T-helper 2 cell treated with Interferon-gamma antibody and Interleukin-4, amounts not matched to agents 5 μg/mL and 100 μg/mL, for 36 hours (primary cell): ENCODE data around the gene SLC25A34.
"Not testable (repeated sequence)": the region's sequence is repeated elsewhere in the genome, so short reads cannot be mapped to it uniquely, and the experiment has no call there.

Experiments used
- DNase-seq: peaks from one replicate; pipeline ENCODE4 v3.0.0; 2021; ENCODE audit warnings: low spot score
- H3K27ac Mint-ChIP-seq: one replicate; pipeline ENCODE4 v1.8.0; 2021; ENCODE audit warnings: mild to moderate bottlenecking, mixed read lengths
- H3K27me3 Mint-ChIP-seq: one replicate; pipeline ENCODE4 v1.8.0; 2021; ENCODE audit warnings: low read depth, mixed read lengths
- H3K36me3 Mint-ChIP-seq: one replicate; pipeline ENCODE4 v1.8.0; 2021; ENCODE audit warnings: low read depth, mixed read lengths
- H3K4me1 Mint-ChIP-seq: one replicate; pipeline ENCODE4 v1.8.0; 2021; ENCODE audit warnings: low read depth, mixed read lengths
- H3K4me3 Mint-ChIP-seq: one replicate; pipeline ENCODE4 v1.8.0; 2022; ENCODE audit warnings: mild to moderate bottlenecking, moderate library complexity, mixed read lengths
- H3K9me3 Mint-ChIP-seq: one replicate; pipeline ENCODE4 v1.8.0; 2021; ENCODE audit warnings: mixed read lengths

The SLC25A34 gene

GRCh38 chr1:15736038-15736891 lies at the start of gene SLC25A34:
SLC25A34 (plus strand) TSS chr1:15736258; CDS start chr1:15736486, 228 bp downstream.
- Mint-ChIP-seq H3K4me3 (no peak within 1 kb of the TSS), H3K27me3 (no peaks in the 10 kb centered on the region), H3K36me3 (no peaks in the 10 kb centered on the region), H3K4me1 (peaks cover under 1% of the 10 kb centered on the region), H3K9me3 (no peaks in the 10 kb centered on the region), H3K27ac (no peak within 1 kb of the TSS)
- no peak for DNase-seq

- no peaks in the 10 kb centered on the region for H3K27me3 Mint-ChIP-seq
- peaks cover 12% of the 10 kb centered on the region for H3K36me3 Mint-ChIP-seq
- DNase-seq = no peak
- peaks cover 22% of the 10 kb centered on the region for H3K4me1 Mint-ChIP-seq
- H3K9me3 Mint-ChIP-seq = no peaks in the 10 kb centered on the region
- H3K4me3 Mint-ChIP-seq = no peak overlapping the region
- no peak overlapping the region for H3K27ac Mint-ChIP-seq
Measured at GRCh38 chr1:15687446-15687845, 48.6 kb upstream of the SLC25A34 start.

GRCh38 chr1:15690317-15690716 lies 45.7 kb upstream of the SLC25A34 start:
- no peak for DNase-seq
- H3K4me1 Mint-ChIP-seq = peaks cover 27% of the 10 kb centered on the region
- no peaks in the 10 kb centered on the region for H3K27me3 Mint-ChIP-seq
- no peak overlapping the region for H3K4me3 Mint-ChIP-seq
- H3K36me3 Mint-ChIP-seq = peaks cover 17% of the 10 kb centered on the region
- H3K9me3 Mint-ChIP-seq = no peaks in the 10 kb centered on the region
- no peak overlapping the region for H3K27ac Mint-ChIP-seq

- Mint-ChIP-seq H3K27ac (no peak overlapping the region), H3K9me3 (no peaks in the 10 kb centered on the region), H3K4me1 (peaks cover 21% of the 10 kb centered on the region), H3K4me3 (no peak overlapping the region), H3K27me3 (no peaks in the 10 kb centered on the region), H3K36me3 (peaks cover 13% of the 10 kb centered on the region)
- no peak for DNase-seq
Measured at GRCh38 chr1:15691434-15692032, 44.5 kb upstream of the SLC25A34 start.

- DNase-seq = no peak
Measured at GRCh38 chr1:15692121-15692682, 43.9 kb upstream of the SLC25A34 start.

GRCh38 chr1:15693371-15693770 lies 42.7 kb upstream of the SLC25A34 start:
- Mint-ChIP-seq H3K27ac (no peak overlapping the region), H3K4me3 (no peak overlapping the region), H3K4me1 (peaks cover 21% of the 10 kb centered on the region), H3K36me3 (peaks cover 6% of the 10 kb centered on the region), H3K9me3 (no peaks in the 10 kb centered on the region), H3K27me3 (no peaks in the 10 kb centered on the region)
- DNase-seq = no peak

More at GRCh38 chr1:15692121-15692682, 43.9 kb upstream of the SLC25A34 start:
- H3K9me3 Mint-ChIP-seq = no peaks in the 10 kb centered on the region
- peak overlapping the region; percentile 66 for H3K27ac Mint-ChIP-seq
- H3K36me3 Mint-ChIP-seq = peaks cover 13% of the 10 kb centered on the region
- no peak overlapping the region for H3K4me3 Mint-ChIP-seq
- H3K4me1 Mint-ChIP-seq = peaks cover 24% of the 10 kb centered on the region
- no peaks in the 10 kb centered on the region for H3K27me3 Mint-ChIP-seq

- H3K9me3 Mint-ChIP-seq = no peaks in the 10 kb centered on the region
- peaks cover 12% of the 10 kb centered on the region for H3K36me3 Mint-ChIP-seq
- H3K27me3 Mint-ChIP-seq = no peaks in the 10 kb centered on the region
- H3K4me1 Mint-ChIP-seq = peaks cover 21% of the 10 kb centered on the region
- DNase-seq = peak; percentile 23
- peak overlapping the region; percentile 91 for H3K27ac Mint-ChIP-seq
- peak overlapping the region; percentile 82 for H3K4me3 Mint-ChIP-seq
Measured at GRCh38 chr1:15696956-15697521, 39.0 kb upstream of the SLC25A34 start.

- no peaks in the 10 kb centered on the region for H3K27me3 Mint-ChIP-seq
- DNase-seq = no peak
- no peaks in the 10 kb centered on the region for H3K9me3 Mint-ChIP-seq
- H3K4me1 Mint-ChIP-seq = peaks cover 21% of the 10 kb centered on the region
- H3K27ac Mint-ChIP-seq = no peak overlapping the region
- peak overlapping the region; percentile 26 for H3K4me3 Mint-ChIP-seq
- peaks cover 12% of the 10 kb centered on the region for H3K36me3 Mint-ChIP-seq
Measured at GRCh38 chr1:15698201-15698600, 37.9 kb upstream of the SLC25A34 start.

GRCh38 chr1:15699321-15699720 lies 36.7 kb upstream of the SLC25A34 start:
- Mint-ChIP-seq H3K36me3 (peaks cover 11% of the 10 kb centered on the region), H3K4me1 (peaks cover 21% of the 10 kb centered on the region)
- H3K9me3 Mint-ChIP-seq, DNase-seq, H3K4me3 Mint-ChIP-seq, H3K27me3 Mint-ChIP-seq, H3K27ac Mint-ChIP-seq: not testable (repeated sequence)

GRCh38 chr1:15700508-15700907 lies 35.5 kb upstream of the SLC25A34 start:
- DNase-seq = no peak
- H3K27me3 Mint-ChIP-seq = no peaks in the 10 kb centered on the region
- no peak overlapping the region for H3K27ac Mint-ChIP-seq
- H3K9me3 Mint-ChIP-seq = no peaks in the 10 kb centered on the region
- no peak overlapping the region for H3K4me3 Mint-ChIP-seq
- peaks cover 9% of the 10 kb centered on the region for H3K36me3 Mint-ChIP-seq
- H3K4me1 Mint-ChIP-seq = peaks cover 13% of the 10 kb centered on the region

- H3K9me3 Mint-ChIP-seq = no peaks in the 10 kb centered on the region
- H3K4me3 Mint-ChIP-seq = no peak overlapping the region
- H3K27ac Mint-ChIP-seq = no peak overlapping the region
- H3K36me3 Mint-ChIP-seq = peaks cover 10% of the 10 kb centered on the region
- H3K4me1 Mint-ChIP-seq = peaks cover 9% of the 10 kb centered on the region
- no peak for DNase-seq
- no peaks in the 10 kb centered on the region for H3K27me3 Mint-ChIP-seq
Measured at GRCh38 chr1:15701784-15702183, 34.3 kb upstream of the SLC25A34 start.

- H3K9me3 Mint-ChIP-seq = no peaks in the 10 kb centered on the region
Measured at GRCh38 chr1:15702722-15703550, 33.1 kb upstream of the SLC25A34 start.

GRCh38 chr1:15703562-15703961 lies 32.5 kb upstream of the SLC25A34 start:
- no peaks in the 10 kb centered on the region for H3K4me1 Mint-ChIP-seq
- peaks cover 10% of the 10 kb centered on the region for H3K36me3 Mint-ChIP-seq
- H3K27me3 Mint-ChIP-seq = no peaks in the 10 kb centered on the region
- no peak overlapping the region for H3K27ac Mint-ChIP-seq
- DNase-seq = no peak
- no peaks in the 10 kb centered on the region for H3K9me3 Mint-ChIP-seq
- H3K4me3 Mint-ChIP-seq = no peak overlapping the region

More at GRCh38 chr1:15702722-15703550, 33.1 kb upstream of the SLC25A34 start:
- H3K36me3 Mint-ChIP-seq = peaks cover 10% of the 10 kb centered on the region
- no peak for DNase-seq
- no peak overlapping the region for H3K27ac Mint-ChIP-seq
- H3K4me3 Mint-ChIP-seq = no peak overlapping the region
- no peaks in the 10 kb centered on the region for H3K4me1 Mint-ChIP-seq
- no peaks in the 10 kb centered on the region for H3K27me3 Mint-ChIP-seq
